GM21381 (cell line): ENCODE results near the gene ROR1.
A peak's percentile ranks its signal among the peaks of the same experiment; 100 is the strongest.
"Not testable (repeated sequence)": the region's sequence is repeated elsewhere in the genome, so short reads cannot be mapped to it uniquely, and the experiment has no call there.

ENCODE experiments used
- ATAC-seq: cut with Tn5 transposase; IDR thresholded peaks from one replicate; pipeline ENCODE4 v1.9.1; 2021; ENCODE audit warnings: mild to moderate bottlenecking, moderate library complexity; ENCODE audit not compliant: unreplicated experiment

The ROR1 gene

GRCh38 chr1:63821091-63822005, 47.5 kb downstream of the ROR1 start:
- ATAC-seq, result no peak

- ATAC-seq, result no peak
Measured at GRCh38 chr1:63822540-63822939, 48.7 kb downstream of the ROR1 start.

GRCh38 chr1:63824451-63824850, 50.6 kb downstream of the ROR1 start:
- no peak for ATAC-seq

GRCh38 chr1:63825111-63825510, 51.3 kb downstream of the ROR1 start:
- ATAC-seq, result no peak

GRCh38 chr1:63826246-63826861, 52.5 kb downstream of the ROR1 start:
- ATAC-seq, result not testable (repeated sequence)

- ATAC-seq, result no peak
Measured at GRCh38 chr1:63827411-63828321, 53.8 kb downstream of the ROR1 start.

- peak; percentile 60 for ATAC-seq
Measured at GRCh38 chr1:63828322-63829044, 54.7 kb downstream of the ROR1 start.

- ATAC-seq, result no peak
Measured at GRCh38 chr1:63829349-63830327, 55.8 kb downstream of the ROR1 start.

GRCh38 chr1:63831409-63831808, 57.6 kb downstream of the ROR1 start:
- no peak for ATAC-seq

GRCh38 chr1:63833363-63834119, 59.7 kb downstream of the ROR1 start:
- no peak for ATAC-seq

GRCh38 chr1:63835128-63835527, 61.3 kb downstream of the ROR1 start:
- ATAC-seq, result no peak

- no peak for ATAC-seq
Measured at GRCh38 chr1:63836374-63836773, 62.6 kb downstream of the ROR1 start.

GRCh38 chr1:63836830-63837229, 63.0 kb downstream of the ROR1 start:
- no peak for ATAC-seq

GRCh38 chr1:63843010-63843409, 69.2 kb downstream of the ROR1 start:
- no peak for ATAC-seq

GRCh38 chr1:63843884-63844283, 70.1 kb downstream of the ROR1 start:
- ATAC-seq, result no peak

GRCh38 chr1:63845346-63845745, 71.5 kb downstream of the ROR1 start:
- ATAC-seq, result no peak

GRCh38 chr1:63847308-63847910, 73.6 kb downstream of the ROR1 start:
- no peak for ATAC-seq

- ATAC-seq, result no peak
Measured at GRCh38 chr1:63848733-63849132, 74.9 kb downstream of the ROR1 start.
